OCI-LY3 (cell line): ENCODE measurements around the gene ARHGAP6.

Experiments used
- H2AFZ ChIP-seq: fragments of 200-600, 300-600 bp; shearing (Covaris generic); 2 replicates; pipeline ENCODE4 v1.6.0; 2014; ENCODE audit warnings: antibody characterized with exemption, low read depth, low read length
- H3K27ac ChIP-seq: fragments of 200-600, 300-600 bp; sonication (generic); 2 replicates; pipeline ENCODE4 v1.5.1; 2014; ENCODE audit warnings: mild to moderate bottlenecking, low read length, moderate library complexity, mixed read lengths
- H3K27me3 ChIP-seq: fragments of 200-600, 300-600 bp; sonication (generic); 2 replicates; pipeline ENCODE4 v1.6.1; 2014; ENCODE audit warnings: low read depth, low read length, mixed read lengths
- H3K36me3 ChIP-seq: fragments of 200-600, 300-600 bp; sonication (generic); replicated peaks from 2 replicates; pipeline ENCODE3; 2014; ENCODE audit warnings: low read depth, low read length, mixed read lengths
- H3K4me1 ChIP-seq: fragments of 300-600, 200-600 bp; sonication (generic); 2 replicates; pipeline ENCODE4 v1.6.1; 2014; ENCODE audit warnings: low read length, mixed read lengths
- H3K4me2 ChIP-seq: fragments of 200-600, 300-600 bp; sonication (generic); 2 replicates; pipeline ENCODE4 v1.6.1; 2014; ENCODE audit warnings: low read length, mixed read lengths
- H3K4me3 ChIP-seq: fragments of 300-600, 200-600 bp; sonication (generic); 2 replicates; pipeline ENCODE4 v1.5.1; 2014; ENCODE audit warnings: antibody characterized with exemption, mild to moderate bottlenecking, low read length, moderate library complexity
- H3K79me2 ChIP-seq: fragments of 300-600, 200-600 bp; shearing (Covaris generic); 2 replicates; pipeline ENCODE4 v1.6.1; 2014; ENCODE audit warnings: mild to moderate bottlenecking, low read length, mixed read lengths
- H3K9ac ChIP-seq: fragments of 300-600, 200-600 bp; shearing (Covaris generic); 2 replicates; pipeline ENCODE4 v1.6.0; 2014; ENCODE audit warnings: mild to moderate bottlenecking, low read length, moderate library complexity
- H3K9me3 ChIP-seq: fragments of 200-600, 300-600 bp; shearing (Covaris generic); 2 replicates; pipeline ENCODE4 v1.6.1; 2014; ENCODE audit warnings: low read length, mixed read lengths; ENCODE audit not compliant: insufficient read depth
- H4K20me1 ChIP-seq: fragments of 200-600, 300-600 bp; sonication (generic); 2 replicates; pipeline ENCODE4 v1.6.1; 2016; ENCODE audit warnings: low read length, mixed read lengths; ENCODE audit not compliant: insufficient read depth
- EZH2phosphoT487 ChIP-seq: fragments of 200-600 bp; shearing (Covaris generic); IDR thresholded peaks from 2 replicates; pipeline ENCODE4 v1.6.1; 2018; ENCODE audit warnings: antibody characterized with exemption, mixed run types, low read depth
- TF ChIP-seq, protein P1 (sequence below): fragments of 200-600, 300-600 bp; sonication (generic); IDR thresholded peaks from 2 replicates; pipeline ENCODE4 v1.5.1; 2014; ENCODE audit warnings: antibody characterized with exemption, low read length, low read depth

ARHGAP6 gene

DNA sequence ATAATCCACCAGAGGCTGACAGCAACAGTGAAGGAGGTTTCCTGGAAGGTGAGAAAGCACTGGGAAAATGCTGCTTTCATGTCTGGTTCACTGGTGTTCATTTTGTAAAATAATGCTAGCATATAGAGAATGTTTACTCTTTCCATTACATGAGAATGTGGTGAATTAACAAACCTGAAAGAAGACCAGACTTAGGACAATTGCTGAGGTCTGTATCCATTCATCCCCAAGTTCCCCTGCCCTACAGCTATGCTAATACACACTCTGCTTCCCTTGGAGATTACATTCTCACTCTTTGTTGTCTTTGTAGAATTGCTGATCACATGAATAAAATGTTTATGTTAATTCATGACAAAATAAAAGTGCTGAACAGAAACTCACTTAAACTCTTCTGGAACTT is 99.5 kb downstream of the ARHGAP6 start:
- no peaks in the 10 kb centered on the region for H3K79me2 ChIP-seq
- no peaks in the 10 kb centered on the region for H4K20me1 ChIP-seq
- no peaks in the 10 kb centered on the region for H3K4me1 ChIP-seq
- H3K9me3 ChIP-seq, result no peaks in the 10 kb centered on the region
- no peak overlapping the region for H2AFZ ChIP-seq
- H3K4me3 ChIP-seq, result no peak overlapping the region
- TF ChIP-seq EZH2phosphoT487, result no peak
- TF ChIP-seq, protein P1, sequence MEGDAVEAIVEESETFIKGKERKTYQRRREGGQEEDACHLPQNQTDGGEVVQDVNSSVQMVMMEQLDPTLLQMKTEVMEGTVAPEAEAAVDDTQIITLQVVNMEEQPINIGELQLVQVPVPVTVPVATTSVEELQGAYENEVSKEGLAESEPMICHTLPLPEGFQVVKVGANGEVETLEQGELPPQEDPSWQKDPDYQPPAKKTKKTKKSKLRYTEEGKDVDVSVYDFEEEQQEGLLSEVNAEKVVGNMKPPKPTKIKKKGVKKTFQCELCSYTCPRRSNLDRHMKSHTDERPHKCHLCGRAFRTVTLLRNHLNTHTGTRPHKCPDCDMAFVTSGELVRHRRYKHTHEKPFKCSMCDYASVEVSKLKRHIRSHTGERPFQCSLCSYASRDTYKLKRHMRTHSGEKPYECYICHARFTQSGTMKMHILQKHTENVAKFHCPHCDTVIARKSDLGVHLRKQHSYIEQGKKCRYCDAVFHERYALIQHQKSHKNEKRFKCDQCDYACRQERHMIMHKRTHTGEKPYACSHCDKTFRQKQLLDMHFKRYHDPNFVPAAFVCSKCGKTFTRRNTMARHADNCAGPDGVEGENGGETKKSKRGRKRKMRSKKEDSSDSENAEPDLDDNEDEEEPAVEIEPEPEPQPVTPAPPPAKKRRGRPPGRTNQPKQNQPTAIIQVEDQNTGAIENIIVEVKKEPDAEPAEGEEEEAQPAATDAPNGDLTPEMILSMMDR, result no peak
- no peaks in the 10 kb centered on the region for H3K27me3 ChIP-seq
- no peaks in the 10 kb centered on the region for H3K36me3 ChIP-seq
- H3K4me2 ChIP-seq, result no peak overlapping the region
- H3K9ac ChIP-seq, result no peak overlapping the region
- H3K27ac ChIP-seq, result no peak overlapping the region

DNA sequence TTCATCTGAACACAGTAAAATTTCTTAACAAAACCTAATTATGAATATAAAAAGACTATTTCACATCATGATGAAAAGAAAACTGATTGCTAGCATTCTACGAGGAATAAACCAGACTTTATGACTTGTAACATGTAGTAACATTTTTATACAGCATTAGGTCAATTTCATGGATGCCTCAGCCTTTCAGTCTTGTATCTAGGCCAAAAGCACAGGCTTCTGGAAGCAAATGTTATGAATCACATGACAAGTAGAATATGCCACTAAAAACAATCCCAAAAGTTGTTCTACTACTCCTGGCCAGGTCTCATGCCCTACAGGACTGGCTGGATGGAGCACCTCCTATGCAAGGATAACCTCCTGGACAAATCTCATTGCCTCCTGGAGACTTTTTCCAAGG is 101.2 kb downstream of the ARHGAP6 start:
- H3K27ac ChIP-seq, result no peak overlapping the region
- H2AFZ ChIP-seq, result no peak overlapping the region
- H3K4me3 ChIP-seq, result no peak overlapping the region
- H3K4me2 ChIP-seq, result no peak overlapping the region
- H3K36me3 ChIP-seq, result no peaks in the 10 kb centered on the region
- no peaks in the 10 kb centered on the region for H3K4me1 ChIP-seq
- no peaks in the 10 kb centered on the region for H3K79me2 ChIP-seq
- no peaks in the 10 kb centered on the region for H3K27me3 ChIP-seq
- no peak overlapping the region for H3K9ac ChIP-seq
- TF ChIP-seq, protein P1, result no peak
- TF ChIP-seq EZH2phosphoT487, result no peak
- H3K9me3 ChIP-seq, result no peaks in the 10 kb centered on the region
- no peaks in the 10 kb centered on the region for H4K20me1 ChIP-seq

- Histone ChIP-seq H3K4me3 (no peak overlapping the region), H3K4me1 (no peaks in the 10 kb centered on the region), H3K27me3 (no peaks in the 10 kb centered on the region), H3K36me3 (no peaks in the 10 kb centered on the region), H4K20me1 (no peaks in the 10 kb centered on the region), H3K27ac (no peak overlapping the region), H3K9ac (no peak overlapping the region), H3K79me2 (no peaks in the 10 kb centered on the region), H2AFZ (no peak overlapping the region), H3K9me3 (no peaks in the 10 kb centered on the region), H3K4me2 (no peak overlapping the region)
- TF ChIP-seq, protein P1, result no peak
These were observed 103.2 kb downstream of the ARHGAP6 start for GRCh38 chrX:11562570-11562969.

DNA sequence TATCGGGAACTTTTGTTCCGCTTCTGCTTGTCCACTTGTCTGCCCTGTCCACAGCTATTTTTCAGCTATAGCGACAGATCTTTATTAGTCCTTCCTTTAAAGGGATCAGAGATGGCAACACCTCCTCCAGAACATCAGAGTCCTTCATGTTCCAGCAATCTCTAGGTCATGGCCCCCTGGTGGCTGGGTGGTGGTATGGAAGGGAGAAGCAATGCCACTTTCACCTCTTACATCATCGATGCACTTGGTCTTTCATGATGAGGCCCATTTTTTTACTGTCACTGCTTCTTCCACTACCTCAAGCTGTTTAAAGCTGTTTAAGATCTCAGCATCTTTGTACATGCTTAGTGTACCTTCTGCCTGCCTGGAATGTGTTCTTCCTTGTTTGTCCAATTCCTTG is 106.7 kb downstream of the ARHGAP6 start:
- no peak overlapping the region for H3K4me3 ChIP-seq
- H3K27me3 ChIP-seq, result no peaks in the 10 kb centered on the region
- TF ChIP-seq, protein P1, result peak; percentile 38
- no peak for TF ChIP-seq EZH2phosphoT487
- no peak overlapping the region for H3K4me2 ChIP-seq
- H3K27ac ChIP-seq, result no peak overlapping the region
- no peaks in the 10 kb centered on the region for H3K36me3 ChIP-seq
- H2AFZ ChIP-seq, result peak overlapping the region; percentile 19; the same call in 1 of the 2 replicates
- H4K20me1 ChIP-seq, result no peaks in the 10 kb centered on the region
- no peak overlapping the region for H3K9ac ChIP-seq
- H3K9me3 ChIP-seq, result no peaks in the 10 kb centered on the region
- no peaks in the 10 kb centered on the region for H3K79me2 ChIP-seq
- H3K4me1 ChIP-seq, result no peaks in the 10 kb centered on the region
